Neuronal stem cell (in vitro differentiated cells): ENCODE data around the gene PIK3C2A.

ENCODE experiments used
- DNase-seq: peaks from one replicate; pipeline ENCODE4 v3.0.0-alpha.2; 2013; ENCODE audit warnings: low spot score
- H2AFZ ChIP-seq: one replicate; pipeline ENCODE4 v1.6.1; 2013; ENCODE audit warnings: mild to moderate bottlenecking, low read length, inconsistent platforms
- H2AK5ac ChIP-seq: 2 replicates; pipeline ENCODE4 v1.6.1; 2013; ENCODE audit warnings: low read depth, mild to moderate bottlenecking, inconsistent platforms, low read length, moderate library complexity, mixed read lengths
- H2BK120ac ChIP-seq: 2 replicates; pipeline ENCODE4 v1.6.1; 2013; ENCODE audit warnings: low read depth, mild to moderate bottlenecking, inconsistent platforms, low read length, moderate library complexity, mixed read lengths
- H2BK12ac ChIP-seq: one replicate; pipeline ENCODE4 v1.6.1; 2013; ENCODE audit warnings: low read length, inconsistent platforms
- H2BK15ac ChIP-seq: 2 replicates; pipeline ENCODE4 v1.6.1; 2013; ENCODE audit warnings: mild to moderate bottlenecking, low read length, inconsistent platforms, mixed read lengths
- H2BK5ac ChIP-seq: one replicate; pipeline ENCODE4 v1.6.1; 2013; ENCODE audit warnings: inconsistent platforms, mild to moderate bottlenecking, low read length, moderate library complexity
- H3K14ac ChIP-seq: one replicate; pipeline ENCODE4 v1.6.1; 2013; ENCODE audit warnings: low read length, inconsistent platforms
- H3K18ac ChIP-seq: 2 replicates; pipeline ENCODE4 v1.6.1; 2013; ENCODE audit warnings: low read length, inconsistent platforms
- H3K23ac ChIP-seq: 2 replicates; pipeline ENCODE4 v1.6.1; 2013; ENCODE audit warnings: low read depth, mild to moderate bottlenecking, mixed read lengths, low read length, inconsistent platforms; ENCODE audit not compliant: poor library complexity
- H3K27ac ChIP-seq: replicated peaks from 3 replicates; pipeline ENCODE4 v1.5.1; 2013; ENCODE audit warnings: low read length, inconsistent platforms
- H3K27me3 ChIP-seq, 3 experiments: 2 replicates each; pipeline ENCODE4 v1.6.1; 2013; ENCODE audit warnings: low read length in 3 of 3, mild to moderate bottlenecking in 2 of 3, inconsistent platforms in 1 of 3, low read depth in 1 of 3, mixed read lengths in 1 of 3, moderate library complexity in 1 of 3; ENCODE audit not compliant: control insufficient read depth in 3 of 3, insufficient read depth in 3 of 3
- H3K36me3 ChIP-seq, 2 donors: replicated peaks in 1 of 2; 2 replicates each; pipeline ENCODE4 v1.6.1; 2013; ENCODE audit warnings: low read length in 2 of 2; ENCODE audit not compliant: control insufficient read depth in 2 of 2, insufficient read depth in 2 of 2
- H3K4ac ChIP-seq: 2 replicates; pipeline ENCODE4 v1.6.1; 2013; ENCODE audit warnings: inconsistent platforms, mild to moderate bottlenecking, low read length, moderate library complexity
- H3K4me1 ChIP-seq, 2 donors: 1 replicate in 1 of 2; 2 replicates in 1 of 2; pipeline ENCODE4 v1.6.1; 2013; ENCODE audit warnings: low read length in 2 of 2, low read depth in 1 of 2; ENCODE audit not compliant: control insufficient read depth in 2 of 2, insufficient read depth in 1 of 2
- H3K4me2 ChIP-seq: one replicate; pipeline ENCODE4 v1.6.1; 2013; ENCODE audit warnings: mild to moderate bottlenecking, low read length, inconsistent platforms; ENCODE audit not compliant: insufficient read depth, poor library complexity, severe bottlenecking
- H3K4me3 ChIP-seq, 2 donors: 2 replicates each; pipeline ENCODE4 v1.5.1; 2013; ENCODE audit warnings: low read length in 2 of 2, mild to moderate bottlenecking in 2 of 2, inconsistent platforms in 1 of 2, moderate library complexity in 1 of 2
- H3K79me1 ChIP-seq: one replicate; pipeline ENCODE4 v1.6.1; 2013; ENCODE audit warnings: low read depth, mild to moderate bottlenecking, inconsistent platforms, low read length, moderate library complexity
- H3K9ac ChIP-seq: one replicate; pipeline ENCODE4 v1.6.1; 2013; ENCODE audit warnings: mild to moderate bottlenecking, low read depth, low read length, inconsistent platforms; ENCODE audit not compliant: poor library complexity
- H3K9me3 ChIP-seq, 2 donors: replicated peaks in 1 of 2; 2 replicates each; pipeline versions ENCODE3 to v1.6.1; 2013; ENCODE audit warnings: low read length in 2 of 2, mild to moderate bottlenecking in 2 of 2, inconsistent platforms in 1 of 2, low read depth in 1 of 2, mixed read lengths in 1 of 2, moderate library complexity in 1 of 2; ENCODE audit not compliant: control insufficient read depth in 2 of 2, insufficient read depth in 1 of 2
- H4K8ac ChIP-seq: one replicate; pipeline ENCODE4 v1.6.1; 2013; ENCODE audit warnings: low read depth, mild to moderate bottlenecking, inconsistent platforms, low read length, moderate library complexity
- H4K91ac ChIP-seq: one replicate; pipeline ENCODE4 v1.6.1; 2013; ENCODE audit warnings: low read length, low read depth, mild to moderate bottlenecking, inconsistent platforms; ENCODE audit not compliant: poor library complexity
- WGBS, 2 donors: extraction: QIAGEN DNeasy Blood & Tissue Kit; methylation state at CpG; one replicate each; pipeline ENCODE4 v1.1.7; 2013; ENCODE audit warnings: missing lambda C conversion rate in 2 of 2, mixed read lengths in 1 of 2; ENCODE audit not compliant: insufficient read length in 2 of 2, insufficient replicate concordance in 1 of 2; ENCODE audit errors: extremely low coverage in 2 of 2; 5-methylcytosine and 5-hydroxymethylcytosine counted together

PIK3C2A gene

GRCh38 chr11:17208257-17208999 is 642 bp upstream of the PIK3C2A start:
- H3K4me2 ChIP-seq, result peak overlapping the region; percentile 89
- no CpG with 5 or more reads among the region's 26 CpGs for WGBS, 2 donors
- no peak overlapping the region for H3K14ac ChIP-seq
- H2BK15ac ChIP-seq, result peak overlapping the region; percentile 73
- H2BK120ac ChIP-seq, result no peak overlapping the region
- H2AFZ ChIP-seq, result peak overlapping the region; percentile 96
- H3K79me1 ChIP-seq, result peaks cover 4% of the 10 kb centered on the region
- H3K18ac ChIP-seq, result peak overlapping the region; percentile 99
- no peak overlapping the region for H4K8ac ChIP-seq
- H3K36me3 ChIP-seq, result peaks cover 2 to 23% of the 10 kb centered on the region in 2 donors
- peak overlapping the region; percentile 100 for H3K23ac ChIP-seq
- peak overlapping the region; percentile 95 for H3K27ac ChIP-seq
- H2BK5ac ChIP-seq, result peak overlapping the region; percentile 99
- H3K9me3 ChIP-seq, result no peaks in the 10 kb centered on the region
- H3K9ac ChIP-seq, result peak overlapping the region; percentile 63
- no peak overlapping the region for H2BK12ac ChIP-seq
- H3K4me3 ChIP-seq, result peak overlapping the region; percentile 67 to 87
- DNase-seq, result peak; percentile 74
- H4K91ac ChIP-seq, result no peak overlapping the region
- H3K27me3 ChIP-seq, result no peaks in the 10 kb centered on the region
- H3K4me1 ChIP-seq, result peaks cover 2 to 9% of the 10 kb centered on the region in 2 donors
- H2AK5ac ChIP-seq, result no peak overlapping the region
- no peak overlapping the region for H3K4ac ChIP-seq

GRCh38 chr11:17206463-17206862 is 1.3 kb downstream of the PIK3C2A start:
- H3K14ac ChIP-seq, result no peak overlapping the region
- H3K9me3 ChIP-seq, result no peaks in the 10 kb centered on the region
- no peak overlapping the region for H2BK120ac ChIP-seq
- H3K4me1 ChIP-seq, result peaks cover 2 to 9% of the 10 kb centered on the region in 2 donors
- no peak overlapping the region for H2BK5ac ChIP-seq
- H3K23ac ChIP-seq, result no peak overlapping the region
- WGBS, 2 donors, result no CpG with 5 or more reads among the region's 2 CpGs
- H2AK5ac ChIP-seq, result no peak overlapping the region
- H3K18ac ChIP-seq, result no peak overlapping the region
- no peak overlapping the region for H3K27ac ChIP-seq
- H2AFZ ChIP-seq, result no peak overlapping the region
- no peak overlapping the region for H2BK15ac ChIP-seq
- no peak for DNase-seq
- H3K9ac ChIP-seq, result no peak overlapping the region
- H3K4ac ChIP-seq, result no peak overlapping the region
- no peak overlapping the region for H4K8ac ChIP-seq
- peaks cover 3 to 37% of the 10 kb centered on the region in 2 donors for H3K36me3 ChIP-seq
- H3K4me2 ChIP-seq, result no peak overlapping the region
- peak overlapping the region in 1 of 2 donors; percentile 67 for H3K4me3 ChIP-seq
- peaks cover 4% of the 10 kb centered on the region for H3K79me1 ChIP-seq
- no peak overlapping the region for H2BK12ac ChIP-seq
- H3K27me3 ChIP-seq, result no peaks in the 10 kb centered on the region
- no peak overlapping the region for H4K91ac ChIP-seq

- Histone ChIP-seq H3K23ac (no peak overlapping the region), H3K36me3 (peaks cover 10 to 51% of the 10 kb centered on the region in 2 donors), H2BK120ac (no peak overlapping the region), H3K4me1 (no peaks in the 10 kb centered on the region), H3K18ac (no peak overlapping the region), H3K4me2 (no peak overlapping the region), H3K4me3 (no peak overlapping the region), H3K27me3 (no peaks in the 10 kb centered on the region), H4K8ac (no peak overlapping the region), H3K4ac (no peak overlapping the region), H2BK12ac (no peak overlapping the region), H3K27ac (no peak overlapping the region), H2AK5ac (no peak overlapping the region), H2AFZ (no peak overlapping the region), H3K9ac (no peak overlapping the region), H2BK5ac (no peak overlapping the region), H2BK15ac (no peak overlapping the region), H3K9me3 (peaks cover 2 to 20% of the 10 kb centered on the region in 2 donors), H3K14ac (no peak overlapping the region), H3K79me1 (peaks cover 4% of the 10 kb centered on the region), H4K91ac (no peak overlapping the region)
- DNase-seq, result no peak
Measured at GRCh38 chr11:17197431-17197898, 10.3 kb downstream of the PIK3C2A start.

- Histone ChIP-seq H2BK12ac (no peak overlapping the region), H2BK120ac (no peak overlapping the region), H2AFZ (no peak overlapping the region), H3K4me1 (peaks cover 0 to 6% of the 10 kb centered on the region in 2 donors), H3K9ac (no peak overlapping the region), H2BK15ac (no peak overlapping the region), H4K91ac (no peak overlapping the region), H3K4me3 (no peak overlapping the region), H3K14ac (no peak overlapping the region), H2BK5ac (no peak overlapping the region), H3K4me2 (no peak overlapping the region), H3K4ac (no peak overlapping the region), H3K36me3 (peaks cover 6 to 57% of the 10 kb centered on the region in 2 donors), H3K27me3 (no peaks in the 10 kb centered on the region), H3K27ac (no peak overlapping the region), H2AK5ac (no peak overlapping the region), H3K23ac (no peak overlapping the region), H3K79me1 (peaks cover 2% of the 10 kb centered on the region), H4K8ac (no peak overlapping the region), H3K18ac (no peak overlapping the region), H3K9me3 (peaks cover 0 to 9% of the 10 kb centered on the region in 2 donors)
- DNase-seq, result no peak
- no CpG with 5 or more reads among the region's 2 CpGs for WGBS, 2 donors
Measured at GRCh38 chr11:17188675-17189074, 19.1 kb downstream of the PIK3C2A start.
